Right hindlimb (tissue), 1 donor: Measurements from ENCODE around the gene CLEC18C.
"Not testable (repeated sequence)": the region's sequence is repeated elsewhere in the genome, so short reads cannot be mapped to it uniquely, and the experiment has no call there.

Source experiments
- DNase-seq: peaks from one replicate; pipeline ENCODE4 v3.0.0-alpha.2; 2018

The CLEC18C gene

DNA sequence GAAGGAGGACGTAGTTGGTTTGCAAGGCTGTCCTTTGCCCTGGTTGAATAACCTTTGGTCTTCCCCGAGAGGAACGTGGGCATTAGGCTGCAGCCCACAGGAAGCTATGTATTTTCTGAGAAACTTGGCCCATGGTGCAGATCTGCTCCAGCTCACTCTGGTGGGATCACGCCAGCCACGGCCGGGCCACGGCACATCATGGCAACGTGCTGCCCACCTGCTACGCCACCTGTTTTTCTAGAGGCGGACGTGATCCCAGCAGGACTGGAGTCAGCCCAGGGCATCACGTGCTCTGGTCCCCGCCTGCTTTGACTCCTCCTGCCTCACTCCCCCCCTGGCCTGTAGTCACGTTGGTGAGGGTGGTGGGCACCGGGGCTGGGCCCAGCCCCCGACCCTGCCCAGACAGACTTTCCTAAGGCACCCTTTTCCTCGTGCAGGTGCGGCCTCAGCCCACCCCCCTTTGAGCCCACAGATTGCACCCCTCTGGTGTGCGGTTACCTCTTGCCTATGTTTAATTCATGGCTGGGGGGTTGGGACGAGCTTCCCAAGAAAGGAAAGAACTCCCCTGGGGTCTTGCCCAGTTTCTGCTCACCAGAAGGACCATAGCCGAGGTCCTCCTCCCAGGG, at the start of gene CLEC18C:
Gene CLEC18C, plus strand, starts transcription at position 576 of the 626 bp plus-strand sequence. CDS start 492 bp downstream, outside the sequence.
- DNase-seq: not testable (repeated sequence)

DNA sequence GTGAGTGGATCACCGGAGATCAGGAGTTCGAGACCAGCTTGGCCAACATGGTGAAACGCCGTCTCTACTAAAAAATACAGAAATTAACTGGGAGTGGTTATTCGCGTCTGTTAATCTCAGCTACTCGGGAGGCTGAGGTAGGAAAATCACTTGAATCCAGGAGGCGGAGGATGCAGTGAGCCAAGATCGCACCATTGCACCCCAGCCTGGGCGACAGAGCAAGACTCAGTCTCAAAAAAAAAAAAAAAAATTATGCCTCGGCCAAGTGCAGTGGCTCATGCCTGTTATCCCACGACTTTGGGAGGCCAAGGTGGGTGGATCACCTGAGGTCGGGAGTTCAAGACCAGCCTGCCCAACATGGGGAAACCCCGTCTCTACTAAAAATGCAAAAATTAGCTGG, 49.8 kb upstream of the CLEC18C start:
- DNase-seq: not testable (repeated sequence)

GRCh38 chr16:70126226-70126625, 47.4 kb upstream of the CLEC18C start:
- DNase-seq: not testable (repeated sequence)

DNA sequence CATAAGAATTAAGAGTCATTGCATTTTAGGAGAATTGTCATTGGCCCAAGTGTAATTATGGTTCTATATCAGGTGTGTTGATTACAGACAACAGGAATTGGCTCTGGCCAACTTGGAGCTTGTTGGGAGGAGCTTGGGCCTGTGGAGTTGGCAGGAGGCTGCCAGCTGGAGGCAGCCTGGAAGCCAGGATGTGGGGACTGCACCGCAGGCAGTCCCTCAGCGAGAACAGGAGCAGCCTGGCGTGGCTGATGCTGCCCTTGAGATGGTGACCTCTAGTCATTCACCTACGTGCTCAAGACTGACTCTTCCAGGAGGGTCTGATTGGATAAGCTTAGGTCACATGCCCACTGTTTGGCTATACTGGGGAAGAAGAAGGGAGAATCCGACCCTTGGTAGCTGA, 45.9 kb upstream of the CLEC18C start:
- not testable (repeated sequence) for DNase-seq

- DNase-seq: not testable (repeated sequence)
Measured at GRCh38 chr16:70128844-70129243, 44.7 kb upstream of the CLEC18C start.

DNA sequence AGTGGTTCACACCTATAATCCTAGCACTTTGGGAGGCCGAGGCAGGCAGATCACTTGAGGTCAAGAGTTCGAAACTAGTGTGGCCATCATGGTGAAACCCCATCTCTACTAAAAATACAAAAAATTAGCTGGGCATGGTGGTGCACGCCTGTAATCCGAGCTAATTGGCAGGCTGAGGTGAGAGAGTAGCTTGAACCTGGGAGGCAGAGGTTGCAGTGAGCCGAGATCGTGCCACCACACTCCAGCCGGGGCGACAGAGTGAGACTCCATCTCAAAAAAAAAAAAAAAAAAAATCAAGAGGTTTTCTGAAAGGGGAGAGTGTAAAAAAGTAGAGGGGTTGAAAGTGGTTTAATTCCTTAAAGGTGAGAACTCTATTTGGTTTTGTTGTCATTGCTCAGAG, 37.8 kb upstream of the CLEC18C start:
- DNase-seq: not testable (repeated sequence)

DNA sequence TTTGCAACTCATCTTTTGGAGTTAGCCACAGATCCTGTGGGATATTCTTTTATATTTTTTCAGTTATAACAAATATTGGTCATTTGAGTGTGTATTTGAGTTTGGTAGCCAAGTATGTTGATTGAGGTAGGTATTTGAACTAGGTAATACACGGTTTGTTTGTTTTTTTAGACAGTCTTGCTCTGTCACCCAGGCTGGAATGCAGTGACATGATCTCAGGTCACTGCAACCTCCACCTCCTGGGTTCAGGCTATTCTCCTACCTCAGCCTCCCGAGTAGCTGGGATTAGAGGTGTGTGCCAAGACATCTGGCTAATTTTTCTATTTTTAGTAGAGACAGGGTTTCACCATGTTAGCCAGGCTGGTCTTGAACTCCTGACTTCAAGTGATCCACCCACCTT, 37.0 kb upstream of the CLEC18C start:
- not testable (repeated sequence) for DNase-seq

DNA sequence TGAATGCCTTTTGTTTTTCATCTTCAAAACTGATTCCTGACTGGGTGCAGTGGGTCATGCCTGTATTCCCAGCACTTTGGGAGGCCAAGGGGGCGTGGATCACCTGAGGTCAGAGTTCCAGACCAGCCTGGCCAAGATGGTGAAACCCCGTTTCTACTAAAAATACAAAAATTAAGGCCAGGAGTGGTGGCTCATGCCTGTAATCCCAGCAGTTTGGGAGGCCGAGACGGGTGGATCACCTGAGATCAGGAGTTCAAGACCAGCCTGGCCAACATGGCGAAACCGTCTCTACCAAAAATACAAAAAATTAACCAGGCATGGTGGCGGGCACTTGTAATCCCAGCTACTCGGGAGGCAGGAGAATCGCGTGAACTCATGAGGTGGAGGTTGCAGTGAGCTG, 30.8 kb upstream of the CLEC18C start:
- not testable (repeated sequence) for DNase-seq

DNA sequence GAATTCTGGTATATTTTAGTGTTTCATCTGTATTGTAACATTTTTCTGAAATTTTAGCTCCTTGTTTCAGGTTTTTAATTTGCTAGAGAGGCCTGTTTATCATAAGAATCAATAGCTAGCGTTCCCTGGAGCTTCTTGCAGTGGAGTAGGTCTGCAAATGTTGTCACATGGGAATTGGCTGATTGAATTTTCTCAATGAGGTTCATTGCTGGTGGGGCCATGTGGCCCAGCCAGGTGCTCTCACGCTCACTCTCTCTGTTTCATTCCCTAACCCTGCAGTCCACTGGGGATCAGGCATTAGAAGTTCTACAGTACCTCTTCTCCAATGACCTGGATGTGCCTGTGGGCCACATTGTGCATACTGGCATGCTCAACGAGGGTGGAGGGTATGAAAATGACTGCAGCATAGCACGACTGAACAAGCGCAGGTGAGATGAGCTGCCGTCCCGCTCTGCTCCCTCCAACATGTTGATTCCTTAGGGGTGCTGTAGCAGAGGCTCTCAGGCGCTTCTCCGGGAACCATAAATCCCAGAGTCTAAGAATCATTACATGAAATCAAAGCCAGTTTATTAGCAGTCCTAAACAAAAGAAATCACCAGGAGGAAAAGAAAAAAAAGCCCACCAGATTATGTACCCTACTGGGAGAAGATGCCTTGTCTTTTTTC, 30.2 kb upstream of the CLEC18C start:
- DNase-seq: not testable (repeated sequence)

- DNase-seq: not testable (repeated sequence)
Measured at GRCh38 chr16:70147853-70148252, 25.7 kb upstream of the CLEC18C start.

DNA sequence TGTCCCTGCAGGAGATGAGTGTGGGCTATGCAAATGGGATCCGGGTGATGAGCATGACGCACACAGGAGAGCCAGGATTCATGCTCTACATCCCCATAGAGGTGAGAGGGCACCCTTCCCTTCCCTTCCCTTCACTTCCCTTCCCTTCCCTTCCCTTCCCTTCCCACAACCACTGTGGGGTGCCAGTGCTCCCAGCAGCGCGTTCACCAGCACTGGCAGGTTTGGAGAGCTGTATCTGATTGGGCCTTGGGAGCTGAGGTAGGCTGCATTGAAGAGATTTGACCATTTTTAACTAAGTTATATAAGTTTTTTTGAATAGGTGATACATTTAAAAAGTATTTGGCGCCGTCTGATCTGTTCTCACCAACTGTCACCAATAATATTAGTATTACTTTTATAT, 25.1 kb upstream of the CLEC18C start:
- DNase-seq: not testable (repeated sequence)

DNA sequence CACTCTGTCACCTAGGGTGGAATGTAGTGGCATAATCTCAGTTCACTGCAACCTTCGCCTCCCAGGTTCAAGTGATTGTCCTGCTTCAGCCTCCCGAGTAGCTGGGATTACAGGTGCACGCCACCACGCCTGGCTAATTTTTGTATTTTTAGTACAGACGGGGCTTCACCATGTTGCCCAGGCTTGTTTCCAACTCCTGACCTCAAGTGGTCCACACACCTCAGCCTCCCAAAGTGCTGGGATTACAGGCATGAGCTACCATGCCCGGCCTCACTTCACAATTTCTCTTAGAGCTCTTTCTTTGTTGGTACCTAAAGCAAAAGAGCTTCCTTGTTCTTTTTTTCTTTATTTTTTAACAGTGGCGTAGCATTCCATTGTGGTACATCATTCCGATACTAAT, 24.3 kb upstream of the CLEC18C start:
- DNase-seq: not testable (repeated sequence)

GRCh38 chr16:70151391-70151790, 22.2 kb upstream of the CLEC18C start:
- DNase-seq: no peak

DNA sequence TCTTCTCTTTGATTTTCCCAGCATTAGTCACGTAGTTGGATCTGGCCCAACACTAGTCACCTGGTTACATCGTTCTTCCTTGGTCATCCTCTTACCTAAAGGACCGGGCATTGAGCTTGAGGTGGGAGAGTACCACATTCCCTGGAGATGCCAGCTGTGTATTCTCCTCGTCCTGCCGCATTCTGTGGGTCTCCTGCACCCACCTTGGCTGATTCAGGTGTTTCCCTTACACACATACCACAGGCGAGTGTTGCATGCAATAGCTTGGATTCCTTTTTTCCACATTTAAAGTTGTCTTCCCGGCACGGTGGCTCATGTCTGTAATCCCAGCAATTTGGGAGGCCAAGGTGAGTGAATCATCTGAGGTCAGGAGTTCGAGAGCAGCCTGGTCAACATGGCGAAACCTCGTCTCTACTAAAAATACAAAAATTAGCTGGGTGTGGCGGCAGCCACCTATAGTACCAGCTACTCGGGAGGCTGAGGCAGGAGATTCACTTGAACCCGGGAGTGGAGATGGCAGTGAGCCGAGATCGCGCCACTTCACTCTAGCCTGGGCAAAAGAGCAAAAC, 21.6 kb upstream of the CLEC18C start:
- no peak for DNase-seq

DNA sequence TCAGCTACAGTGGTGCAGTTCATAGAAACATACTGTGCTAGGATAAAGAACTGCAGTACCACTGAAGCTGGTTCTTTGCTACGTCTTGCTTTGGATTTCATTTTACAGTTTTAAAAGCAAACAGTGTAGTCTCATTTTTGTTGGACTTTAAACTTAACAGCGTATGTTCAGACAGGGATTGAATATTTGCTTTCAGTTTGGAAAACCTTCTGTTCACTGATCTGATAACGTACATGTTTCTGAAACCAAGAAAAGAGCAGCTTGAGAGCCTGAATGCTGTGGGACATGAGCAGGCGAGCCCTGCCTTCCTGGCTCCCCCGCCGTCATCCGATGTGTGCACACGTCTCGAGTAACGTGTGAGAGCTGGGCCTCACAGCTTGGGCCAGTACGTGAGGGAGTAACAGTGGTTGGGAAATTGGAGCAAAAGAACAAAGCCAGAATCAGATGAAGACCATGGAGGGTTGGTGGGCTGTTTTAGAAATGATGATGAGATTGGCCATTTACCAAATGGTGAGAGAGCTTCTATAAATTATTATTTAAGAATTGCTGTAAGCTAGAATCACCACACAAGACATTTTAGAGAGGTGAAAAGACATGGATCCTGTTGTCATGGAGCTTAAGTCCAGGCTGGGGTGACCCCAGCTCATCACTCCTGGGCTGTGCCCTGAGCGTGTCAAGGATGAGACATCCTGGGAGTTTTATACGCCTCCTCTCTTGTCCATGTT, 20.8 kb upstream of the CLEC18C start:
- no peak for DNase-seq

DNA sequence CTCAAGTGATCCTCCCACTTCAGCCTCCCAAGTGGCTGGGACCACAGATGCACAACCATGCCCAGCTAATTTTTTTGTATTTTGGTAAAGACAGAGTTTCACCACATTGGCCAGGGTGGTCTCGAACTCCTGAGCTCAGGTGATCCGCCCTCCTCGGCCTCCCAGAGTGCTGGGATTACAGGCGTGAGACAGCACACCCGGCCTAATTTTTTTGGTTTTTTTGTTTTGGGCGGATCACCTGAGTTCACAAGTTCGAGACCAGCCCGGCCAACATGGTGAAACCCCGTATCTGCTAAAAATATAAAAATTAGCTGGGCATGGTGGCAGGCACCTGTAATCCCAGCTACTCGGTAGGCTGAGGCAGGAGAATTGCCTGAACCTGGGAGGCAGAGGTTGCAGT, 18.9 kb upstream of the CLEC18C start:
- not testable (repeated sequence) for DNase-seq

DNA sequence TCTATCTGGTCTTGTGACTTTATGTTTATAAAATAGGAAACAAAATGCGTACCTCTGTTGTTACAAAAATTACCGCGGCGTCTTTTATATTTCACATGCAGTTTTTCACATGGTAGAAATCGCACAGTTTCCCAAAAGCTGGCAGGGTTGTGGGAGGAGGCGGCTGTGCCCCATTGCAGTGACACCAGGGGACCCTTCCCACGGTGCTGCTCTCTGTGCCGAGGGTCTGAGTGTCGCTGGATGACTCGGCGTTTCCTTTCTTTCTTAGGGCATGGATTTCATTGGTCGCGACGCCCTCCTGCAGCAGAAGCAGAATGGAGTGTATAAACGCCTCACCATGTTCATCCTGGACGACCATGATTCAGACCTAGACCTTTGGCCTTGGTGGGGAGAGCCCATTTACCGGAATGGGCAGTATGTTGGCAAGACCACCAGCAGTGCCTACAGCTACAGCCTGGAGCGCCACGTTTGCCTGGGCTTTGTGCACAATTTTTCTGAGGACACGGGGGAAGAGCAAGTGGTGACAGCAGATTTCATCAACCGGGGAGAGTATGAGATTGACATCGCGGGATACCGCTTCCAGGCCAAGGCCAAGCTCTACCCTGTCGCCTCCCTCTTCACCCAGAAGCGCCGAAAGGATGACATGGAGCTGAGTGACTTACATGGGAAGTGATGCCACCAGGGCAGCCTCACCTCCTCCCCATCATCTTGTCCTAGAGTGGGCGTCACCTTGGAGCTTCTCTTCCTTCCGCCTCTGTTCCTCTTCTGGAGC, 17.2 kb upstream of the CLEC18C start:
- no peak for DNase-seq

GRCh38 chr16:70157105-70157476, 16.5 kb upstream of the CLEC18C start:
- no peak for DNase-seq

DNA sequence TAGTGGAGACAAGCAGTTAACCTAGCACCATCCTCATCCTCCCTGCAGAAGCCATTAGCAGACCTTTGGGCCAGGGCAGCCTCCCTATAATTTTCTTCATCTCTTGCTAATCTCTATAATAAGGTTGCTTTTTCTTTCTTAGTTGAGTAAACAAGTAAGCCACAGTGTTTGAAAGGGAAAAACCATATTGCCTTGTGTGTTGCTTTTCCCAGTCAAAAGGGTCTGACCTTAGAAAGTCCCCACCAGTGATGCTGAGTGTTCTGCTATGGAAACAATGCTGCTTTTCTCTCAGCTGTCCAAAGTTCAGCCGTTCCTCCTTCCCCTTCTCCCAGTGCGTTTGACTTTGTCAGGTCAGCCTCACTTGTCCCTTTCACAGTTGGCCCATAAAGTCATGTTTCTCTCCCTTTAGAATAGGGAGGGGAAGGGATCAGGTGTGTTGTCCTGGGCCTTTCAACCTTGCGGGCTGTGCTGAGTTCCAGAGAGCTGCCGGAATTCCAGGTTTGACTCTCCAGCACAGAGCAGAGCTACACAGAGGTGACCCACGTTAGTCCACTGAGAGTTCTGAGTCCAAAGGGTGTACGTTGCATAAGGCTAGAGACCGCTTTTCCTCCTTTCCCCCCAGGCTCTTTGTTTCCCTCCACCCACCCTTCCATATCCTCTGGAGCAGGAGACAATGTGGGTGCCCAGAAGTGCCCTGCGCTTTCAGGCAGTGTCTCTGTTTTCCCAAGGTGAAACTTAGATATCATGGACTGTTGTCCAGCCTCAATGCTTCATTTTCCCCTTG, 15.9 kb upstream of the CLEC18C start:
- no peak for DNase-seq

- DNase-seq: no peak
Measured at GRCh38 chr16:70158261-70158939, 15.2 kb upstream of the CLEC18C start.
